ENCODE data around the gene TRPC4. TPM values are rescaled to one million over a fixed set of nuclear protein-coding genes. Genes with fewer than 3 reads are reported as not detected.

Gene TRPC4
- total RNA-seq, 1 experiment from 2014 or later = 19.0 TPM

DNA sequence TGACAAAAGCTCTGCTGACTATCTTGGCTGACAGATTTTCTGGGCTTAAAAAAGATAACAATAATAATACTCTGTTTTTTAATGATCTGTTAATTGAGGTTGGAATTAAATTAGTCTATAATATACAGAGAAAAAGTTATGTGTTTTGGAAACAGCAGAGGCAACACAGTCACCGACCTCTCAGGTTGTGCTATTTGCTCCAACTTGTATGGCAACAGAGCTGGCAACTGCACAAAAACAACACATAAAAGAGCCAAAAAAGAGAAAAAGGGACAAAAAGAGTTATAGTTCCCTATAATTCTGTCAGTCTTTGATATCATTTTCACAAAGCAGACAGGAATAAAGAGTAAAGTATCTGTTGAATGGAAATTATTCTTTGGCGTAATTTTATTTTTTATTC is 168.7 kb downstream of the TRPC4 start:
- no peak for TF ChIP-seq CTCF (conservative IDR thresholded peaks at IDR 0.05)
- no peak overlapping the region for H2AFZ ChIP-seq (ENCODE audit: low read length)
- no peaks in the 10 kb centered on the region; a peak in 1 of 4 replicates for H3K4me1 Mint-ChIP-seq

More for the DNA sequence above, 168.7 kb downstream of the TRPC4 start:
- DNase-seq = no peak
- Histone ChIP-seq H3K4ac (ENCODE audit: low read depth, low read length) (no peak overlapping the region), H3K4me1 (ENCODE audit: insufficient read depth, low read length) (no peaks in the 10 kb centered on the region), H3T11ph (ENCODE audit: low read length) (no peak overlapping the region), H3K79me1 (ENCODE audit: insufficient read depth, low read depth, low read length, poor library complexity, severe bottlenecking) (no peaks in the 10 kb centered on the region), H3K18ac (ENCODE audit: insufficient read length, low read depth, low read length) (no peak overlapping the region), H3K4me2 (ENCODE audit: insufficient read depth, insufficient read length, low read length) (no peak overlapping the region), H3K27ac (ENCODE audit: insufficient read length, low read depth, low read length) (no peak overlapping the region), H4K8ac (replicated peaks; ENCODE audit: insufficient read length, low read depth, low read length) (no peak overlapping the region), H2BK12ac (ENCODE audit: insufficient read length, low read depth, low read length) (no peak overlapping the region), H3K9me3 (ENCODE audit: control insufficient read depth, low read depth, low read length) (no peaks in the 10 kb centered on the region), H2BK5ac (ENCODE audit: insufficient read length, low read length) (no peak overlapping the region), H3K56ac (ENCODE audit: insufficient read length, low read depth, low read length) (no peak overlapping the region), H2AK5ac (ENCODE audit: insufficient read length, low read length) (no peak overlapping the region), H3K14ac (ENCODE audit: insufficient read depth, low read length) (no peak overlapping the region), H4K5ac (ENCODE audit: insufficient read length, low read depth, low read length) (no peak overlapping the region), H4K91ac (ENCODE audit: insufficient read length, low read depth, low read length) (no peak overlapping the region), H3K9ac (ENCODE audit: extremely low read depth, insufficient read length, low read length) (no peak overlapping the region), H2BK15ac (ENCODE audit: low read depth, low read length) (no peak overlapping the region), H3K27me3 (ENCODE audit: insufficient read depth, low read length) (no peaks in the 10 kb centered on the region), H2BK120ac (ENCODE audit: low read depth, low read length, poor library complexity, severe bottlenecking) (no peak overlapping the region), H3K23ac (ENCODE audit: insufficient read length, low read depth, low read length) (no peak overlapping the region), H2BK20ac (ENCODE audit: low read depth, low read length, poor library complexity, severe bottlenecking) (no peak overlapping the region), H3K23me2 (ENCODE audit: insufficient read length, low read depth, low read length, poor library complexity, severe bottlenecking) (no peaks in the 10 kb centered on the region), H4K20me1 (ENCODE audit: control insufficient read depth, insufficient read depth, insufficient read length) (no peaks in the 10 kb centered on the region), H3K79me2 (ENCODE audit: insufficient read depth, low read length) (no peaks in the 10 kb centered on the region)
- no CpG with 5 or more reads among the region's 2 CpGs for WGBS (ENCODE audit: extremely low coverage, insufficient read length, low lambda C conversion rate)
- H3K27me3 Mint-ChIP-seq (ENCODE audit: low read depth) = no peaks in the 10 kb centered on the region
- no peaks in the 10 kb centered on the region for H3K36me3 Mint-ChIP-seq (ENCODE audit: insufficient read depth in 1 of 3, low read depth in 3 of 3)
- no peaks in the 10 kb centered on the region for H3K9me3 Mint-ChIP-seq
- H3K27ac Mint-ChIP-seq = no peak overlapping the region
- H3K4me3 Mint-ChIP-seq = no peak overlapping the region

Data from H9 (cell line).